Inflammatory macrophage (primary cell): ENCODE data around the gene ABRAXAS1.
"Not testable (repeated sequence)": the region's sequence is repeated elsewhere in the genome, so short reads cannot be mapped to it uniquely, and the experiment has no call there.

ENCODE experiments used
- DNase-seq, 2 donors: peaks; one replicate each; pipeline ENCODE4 v3.0.0-alpha.2; 2020 to 2022
- total RNA-seq, 18 experiments: gene quantifications; one replicate each; lab custom pipeline; 2026; ENCODE audit warnings: mixed read lengths in 6 of 18, inconsistent platforms in 2 of 18; lab: John Stamatoyannopoulos, UW

Gene ABRAXAS1
- total RNA-seq = 4.5 to 14.7 (median 8.3) reads per million in 18 experiments

DNA sequence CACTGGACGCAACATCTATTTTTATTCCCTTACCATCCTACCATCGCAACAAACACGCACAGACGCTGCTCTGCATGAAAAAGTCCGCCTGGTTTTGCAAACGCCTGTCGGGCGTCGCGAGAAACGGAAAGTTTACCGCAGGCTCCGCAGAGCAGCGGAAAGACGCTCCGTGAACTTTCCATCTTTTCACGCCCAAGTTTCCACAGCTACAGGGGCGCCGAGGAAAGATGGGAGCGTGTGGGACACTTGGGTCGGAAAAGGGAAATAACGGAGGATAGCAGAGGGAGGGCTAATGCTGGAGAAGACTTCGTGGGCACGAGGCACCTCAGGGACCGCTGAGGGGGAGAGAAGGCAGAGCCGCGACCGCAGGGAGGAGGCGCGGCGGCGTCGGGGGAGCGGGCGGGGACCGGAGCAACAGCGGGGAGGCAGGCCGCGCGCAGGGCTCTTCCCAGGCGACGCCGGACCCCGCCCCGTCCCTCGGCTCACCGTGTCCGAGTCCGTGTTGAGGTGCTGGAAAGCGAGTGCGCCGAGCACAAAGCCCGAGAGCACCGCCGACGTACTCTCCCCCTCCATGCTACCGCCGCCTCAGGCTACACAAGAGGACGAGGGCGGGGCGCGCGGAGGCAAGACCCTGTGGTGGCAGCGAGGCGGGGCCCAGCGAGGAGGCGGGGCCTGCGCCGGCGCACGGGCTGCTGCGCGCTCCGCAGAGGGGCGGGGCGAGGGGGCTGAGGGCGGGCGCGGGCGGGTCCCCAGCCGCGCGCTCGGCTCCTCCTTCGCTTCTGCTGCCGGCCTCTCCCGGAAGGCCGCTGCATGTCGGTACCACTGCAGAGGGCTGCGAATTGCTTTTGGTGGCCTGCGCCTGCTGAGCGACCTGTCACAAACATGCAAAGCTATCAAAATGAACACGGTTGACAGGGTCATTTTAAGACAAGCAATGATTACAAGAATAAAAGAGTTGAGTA is at the start of gene ABRAXAS1:
ABRAXAS1 (minus strand) TSS at position 601 of the 962 bp plus-strand sequence; CDS start at position 573, 28 bp downstream.
- peak; percentile 90 to 94 for DNase-seq

- no peak for DNase-seq
These were observed 42.8 kb upstream of the ABRAXAS1 start for GRCh38 chr4:83527671-83528070.

GRCh38 chr4:83522239-83522638 is 37.3 kb upstream of the ABRAXAS1 start:
- DNase-seq = no peak

DNA sequence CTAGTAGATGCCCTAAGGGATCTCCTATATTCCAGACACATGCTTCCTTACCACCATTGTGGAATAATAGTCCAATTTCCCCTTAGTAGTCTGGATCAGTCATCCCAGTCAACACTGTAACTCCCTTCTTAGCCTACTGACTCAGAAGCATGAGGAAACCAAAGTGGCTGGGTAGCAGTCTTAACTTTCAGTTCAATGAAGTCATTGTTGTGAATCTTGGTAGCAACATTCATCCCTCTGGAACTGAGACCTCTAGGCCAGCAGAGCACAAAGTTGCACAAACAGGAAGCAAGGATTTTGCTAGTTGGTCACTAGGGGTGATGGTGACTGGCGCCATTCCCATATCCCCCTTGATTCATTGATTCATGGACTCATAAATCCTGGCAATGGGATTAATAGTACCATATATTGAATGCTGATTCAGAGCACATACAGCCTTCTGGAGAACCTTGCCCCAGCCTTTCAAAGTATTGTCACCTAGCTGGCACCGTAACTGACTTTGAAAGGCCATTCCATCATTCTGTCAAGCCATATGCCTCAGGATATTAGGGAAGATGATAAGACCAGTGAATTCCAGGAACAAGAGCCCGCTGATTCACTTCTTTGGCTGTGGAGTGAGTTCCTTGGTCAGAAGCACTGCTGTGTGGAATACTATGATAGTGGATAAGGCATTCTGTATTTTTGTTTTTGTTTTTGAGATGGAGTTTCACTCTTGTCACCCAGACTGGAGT is 31.3 kb upstream of the ABRAXAS1 start:
- DNase-seq = peak; percentile 40 to 83

DNA sequence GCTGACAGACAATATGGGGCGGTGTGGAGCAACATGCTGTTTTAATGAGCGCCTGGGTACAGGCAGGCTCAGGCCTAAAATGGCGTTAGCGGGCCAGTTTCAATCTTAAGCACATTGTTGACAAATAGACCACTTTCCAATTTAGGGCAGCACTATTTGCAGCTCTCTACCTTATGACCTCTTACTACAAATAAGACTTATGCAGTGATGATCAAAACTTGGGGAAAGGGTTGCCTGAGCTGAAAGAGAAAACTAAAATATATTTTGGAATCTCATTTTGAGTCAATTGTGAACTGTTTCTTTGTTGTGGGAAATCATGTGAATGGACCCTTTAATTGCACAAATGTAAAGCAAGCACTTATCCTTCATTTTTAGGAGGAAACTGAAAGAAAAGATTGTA is 25.5 kb upstream of the ABRAXAS1 start:
- DNase-seq = no peak

DNA sequence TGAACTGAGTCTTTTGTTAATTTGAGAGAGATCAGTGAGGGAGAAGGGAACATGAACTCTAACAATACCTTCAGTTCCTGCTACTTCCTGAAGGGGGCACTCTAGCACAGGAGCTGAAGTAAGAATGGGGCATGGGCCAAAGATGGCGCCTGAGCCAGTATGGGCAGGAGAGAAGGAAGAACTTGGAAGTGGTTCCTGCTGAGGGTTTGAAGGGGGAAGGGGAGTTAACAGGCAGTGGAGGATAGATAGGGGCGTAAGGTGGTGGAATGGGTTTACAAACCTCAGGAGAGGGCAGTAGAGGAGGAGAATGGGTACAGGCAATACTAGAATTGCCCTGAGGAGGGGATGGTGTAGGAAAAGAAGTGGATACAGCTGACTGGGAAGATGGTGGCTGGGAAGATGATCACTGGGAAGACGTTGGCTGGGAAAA is 24.3 kb upstream of the ABRAXAS1 start:
- peak; percentile 73 to 75 for DNase-seq

DNA sequence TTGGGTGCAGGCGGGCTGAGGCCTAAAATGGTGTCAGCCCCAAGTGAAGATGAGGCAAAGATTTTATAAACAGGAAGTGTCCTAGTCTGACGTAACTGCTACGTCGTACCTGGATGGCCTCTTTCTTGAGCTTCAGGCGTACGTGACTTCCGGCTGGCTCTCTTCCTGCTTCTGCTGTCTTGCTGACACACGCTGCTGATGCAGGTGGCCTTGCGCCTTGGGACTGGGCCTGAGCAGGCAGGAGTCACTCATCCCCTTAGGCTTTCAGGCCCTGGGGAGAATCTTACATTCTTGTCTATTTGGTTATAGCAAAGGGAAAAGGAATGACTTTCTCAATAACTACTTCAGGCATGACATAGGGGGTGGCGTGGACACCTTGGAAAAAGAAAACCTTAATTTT is 20.1 kb upstream of the ABRAXAS1 start:
- DNase-seq = no peak

DNA sequence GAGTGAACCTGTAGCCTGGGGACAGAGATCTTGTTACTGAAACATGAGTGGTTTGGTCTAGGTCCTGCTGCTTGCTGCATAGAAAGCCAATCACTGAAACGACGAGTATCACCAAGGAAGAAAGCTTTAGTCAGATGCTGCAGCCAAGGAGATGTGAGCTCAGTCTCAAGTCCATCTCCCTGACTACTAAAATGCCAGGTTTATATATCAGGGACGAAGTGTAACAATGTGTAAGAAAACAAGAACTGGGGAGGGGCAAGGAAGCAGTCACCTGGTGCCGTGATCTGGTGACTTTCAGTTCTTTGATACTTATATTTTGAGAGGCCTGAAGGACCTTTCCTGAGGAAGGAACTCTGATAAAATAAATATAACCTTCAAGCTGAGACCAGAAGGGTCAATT is 19.6 kb upstream of the ABRAXAS1 start:
- no peak for DNase-seq

- DNase-seq = no peak
These were observed 19.1 kb upstream of the ABRAXAS1 start for GRCh38 chr4:83503974-83504373.

DNA sequence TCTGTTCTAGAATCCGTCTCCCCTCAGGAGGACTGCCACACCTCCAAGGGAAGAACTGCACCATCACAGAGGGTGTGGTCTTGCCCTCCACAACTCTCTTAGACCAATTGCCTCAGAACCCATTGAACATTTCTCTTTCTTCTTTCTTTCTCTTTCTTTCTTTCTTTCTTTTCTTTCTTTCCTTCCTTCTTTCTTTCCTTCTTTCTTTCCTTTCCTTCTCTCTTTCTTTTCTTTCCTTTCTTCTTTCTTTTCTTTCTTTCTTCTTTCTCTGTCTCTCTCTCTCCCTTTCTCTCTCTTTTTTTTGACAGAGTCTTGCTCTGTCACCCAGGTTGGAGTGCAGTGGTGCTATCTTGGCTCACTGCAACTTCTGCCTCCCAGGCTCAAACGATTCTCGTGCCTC is 16.8 kb upstream of the ABRAXAS1 start:
- DNase-seq = not testable (repeated sequence)

DNA sequence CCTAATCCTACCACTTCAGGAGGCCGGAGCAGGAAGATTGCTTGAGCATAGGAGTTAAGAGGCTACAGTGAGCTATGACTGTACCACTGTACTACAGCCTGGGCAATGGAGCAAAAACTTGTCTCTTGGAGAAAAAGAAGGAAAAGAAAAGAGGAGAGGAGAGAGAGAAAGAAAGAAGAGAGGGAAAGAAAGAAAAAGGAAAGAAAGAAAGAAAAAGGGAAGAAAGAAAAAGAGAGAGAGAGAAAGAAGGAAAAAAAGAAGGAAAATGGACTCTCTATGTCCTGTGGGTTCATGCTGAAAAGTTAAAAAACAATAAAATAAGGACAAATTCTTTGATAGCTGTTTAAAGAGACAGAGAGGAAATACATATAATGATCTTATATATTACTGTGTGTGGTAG is 13.3 kb upstream of the ABRAXAS1 start:
- no peak for DNase-seq

DNA sequence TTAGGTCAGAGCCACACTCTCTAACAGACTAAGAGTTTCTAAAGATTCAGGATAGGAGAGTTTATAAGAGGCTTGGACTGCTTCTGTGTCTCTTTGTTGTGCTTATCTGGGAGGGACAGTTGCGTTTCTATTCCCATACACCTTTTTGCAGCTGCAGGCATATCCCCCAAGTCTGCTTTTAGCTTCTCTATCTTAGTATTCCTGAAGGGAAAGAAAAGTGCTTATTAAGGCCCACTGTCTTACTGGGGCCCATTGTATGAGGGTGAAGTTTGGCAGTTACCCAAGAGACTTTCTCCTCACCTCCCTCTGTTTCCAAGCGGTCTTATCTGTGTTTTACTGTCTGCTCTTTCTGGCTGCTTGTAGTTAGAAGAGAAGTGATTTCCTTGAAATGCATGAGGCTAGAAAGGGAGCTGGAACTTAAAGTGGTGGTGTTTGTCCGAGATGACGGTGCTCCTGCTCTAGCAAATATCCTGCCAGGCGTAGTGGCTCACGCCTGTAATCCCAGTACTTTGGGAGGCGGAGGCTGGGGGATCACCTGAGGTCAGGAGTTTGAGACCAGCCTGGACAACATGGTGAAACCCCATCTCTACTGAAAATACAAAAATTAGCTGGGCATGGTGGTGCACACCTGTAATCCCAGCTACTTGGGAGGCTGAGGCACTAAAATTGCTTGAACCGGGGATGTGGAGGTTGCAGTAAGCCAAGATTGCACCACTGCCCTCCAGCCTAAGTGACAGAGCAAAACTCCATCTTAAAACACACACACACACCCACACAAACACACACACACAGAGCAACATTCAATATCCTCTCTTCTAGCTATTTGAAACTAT is 11.4 kb upstream of the ABRAXAS1 start:
- DNase-seq = not testable (repeated sequence)

DNA sequence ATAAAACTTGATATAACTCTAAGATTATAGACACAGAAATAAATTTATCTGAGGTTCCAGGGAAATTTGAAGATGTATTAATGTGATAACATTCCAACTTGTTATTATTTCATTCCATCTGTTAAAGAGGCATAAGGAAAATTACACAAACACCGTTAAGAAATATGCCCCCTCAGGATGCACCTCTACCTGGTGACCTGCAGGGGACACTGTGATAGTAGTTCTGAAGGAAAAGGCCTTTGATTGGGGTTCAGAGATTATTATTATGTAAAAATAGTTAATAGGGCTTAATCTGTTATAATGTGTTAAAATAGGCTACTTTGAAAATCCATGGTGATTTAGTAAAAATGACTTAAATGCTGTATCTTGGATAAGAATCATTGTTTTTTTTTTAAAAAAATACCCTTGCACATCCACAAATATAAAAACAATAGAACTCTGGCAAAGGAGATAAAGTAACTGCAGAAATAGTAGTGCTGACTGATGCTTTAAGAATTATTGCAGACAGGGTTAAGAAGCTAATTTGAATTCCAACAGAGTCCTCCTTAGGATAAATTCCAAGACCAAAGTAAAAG is 6.1 kb upstream of the ABRAXAS1 start:
- DNase-seq = peak; percentile 29 to 39

GRCh38 chr4:83489711-83490326 is 4.9 kb upstream of the ABRAXAS1 start:
- no peak for DNase-seq

- DNase-seq = no peak
These were observed 1.7 kb upstream of the ABRAXAS1 start for GRCh38 chr4:83486457-83487129.

DNA sequence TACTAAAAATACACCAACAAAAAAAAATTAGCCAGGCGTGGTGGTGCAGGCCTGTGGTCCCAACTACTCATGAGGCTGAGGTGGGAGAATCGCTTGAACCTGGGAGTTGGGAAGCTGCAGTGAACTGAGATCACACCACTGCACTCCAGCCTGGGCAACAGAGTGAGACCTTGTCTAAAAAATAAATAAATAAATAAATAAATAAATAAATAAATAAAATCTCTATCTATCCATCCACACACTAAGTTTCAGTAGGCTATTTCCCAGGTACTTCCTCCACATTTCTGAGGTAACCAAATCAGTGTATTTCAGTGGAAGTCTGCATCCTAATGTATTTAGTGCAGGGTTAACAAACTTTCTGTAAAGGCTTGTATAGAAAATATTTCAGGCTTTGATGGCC is 10.9 kb downstream of the ABRAXAS1 start:
- no peak for DNase-seq

GRCh38 chr4:83473423-83473822 is 11.5 kb downstream of the ABRAXAS1 start:
- no peak for DNase-seq

GRCh38 chr4:83456184-83456501 is 28.8 kb downstream of the ABRAXAS1 start:
- no peak for DNase-seq

DNA sequence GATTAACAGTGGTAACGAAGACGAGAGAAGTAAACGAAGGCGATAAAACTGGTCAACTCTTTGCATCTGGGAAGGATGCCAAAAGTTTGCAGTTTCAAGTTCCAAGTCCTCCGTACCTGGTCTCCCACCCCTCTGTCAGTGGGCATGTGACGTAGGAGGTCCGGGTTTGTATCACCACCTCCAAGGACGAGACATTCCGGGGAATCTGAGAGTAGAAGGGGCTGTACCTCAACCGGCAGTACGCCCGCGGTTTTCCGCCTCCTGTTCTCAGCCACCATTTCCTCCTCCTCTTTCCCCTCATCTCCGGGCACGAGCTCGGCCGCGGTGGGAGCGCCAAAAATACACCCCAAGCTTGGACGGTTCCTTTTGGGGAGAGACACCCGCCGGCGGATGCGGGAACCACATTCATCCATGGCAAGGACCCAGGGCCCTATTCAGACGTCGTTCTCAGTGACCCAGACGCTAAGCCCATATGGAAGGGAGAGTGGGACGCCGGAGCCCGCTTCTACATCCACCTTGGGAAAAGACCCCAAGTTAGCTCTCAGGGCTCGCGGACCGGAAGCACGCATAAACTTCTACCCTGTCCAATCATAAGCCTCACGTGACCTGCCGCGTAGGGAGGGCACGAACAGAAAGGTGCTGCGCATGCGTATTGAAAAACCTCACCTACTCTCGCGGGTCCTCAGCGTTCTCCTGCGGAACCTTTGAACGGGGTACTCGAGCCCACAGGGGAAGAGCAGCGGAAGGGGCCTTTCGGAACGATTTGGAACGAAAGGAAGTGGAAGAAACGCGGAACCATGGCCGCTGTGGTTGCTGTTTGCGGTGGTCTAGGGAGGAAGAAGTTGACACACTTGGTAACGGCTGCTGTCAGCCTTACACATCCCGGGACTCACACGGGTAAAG is 29.4 kb downstream of the ABRAXAS1 start, which contains the start of the genes HELQ and MRPS18C:
HELQ (minus strand) TSS at position 543 of the 903 bp plus-strand sequence; CDS start at position 413, 130 bp downstream.
MRPS18C (plus strand) TSS at position 778 of the 903 bp plus-strand sequence; CDS start at position 798, 20 bp downstream.
- peak; percentile 99 for DNase-seq

- peak; percentile 3 to 5 for DNase-seq
These were observed 30.2 kb downstream of the ABRAXAS1 start for GRCh38 chr4:83454686-83455085.
